ENCODE results near the gene OR3A3. TPM values are rescaled to one million over a fixed set of nuclear protein-coding genes. Genes with fewer than 3 reads are reported as not detected.
"Not testable (repeated sequence)": the region's sequence is repeated elsewhere in the genome, so short reads cannot be mapped to it uniquely, and the experiment has no call there.

The OR3A3 gene
- not detected in 2 replicates for total RNA-seq

DNA sequence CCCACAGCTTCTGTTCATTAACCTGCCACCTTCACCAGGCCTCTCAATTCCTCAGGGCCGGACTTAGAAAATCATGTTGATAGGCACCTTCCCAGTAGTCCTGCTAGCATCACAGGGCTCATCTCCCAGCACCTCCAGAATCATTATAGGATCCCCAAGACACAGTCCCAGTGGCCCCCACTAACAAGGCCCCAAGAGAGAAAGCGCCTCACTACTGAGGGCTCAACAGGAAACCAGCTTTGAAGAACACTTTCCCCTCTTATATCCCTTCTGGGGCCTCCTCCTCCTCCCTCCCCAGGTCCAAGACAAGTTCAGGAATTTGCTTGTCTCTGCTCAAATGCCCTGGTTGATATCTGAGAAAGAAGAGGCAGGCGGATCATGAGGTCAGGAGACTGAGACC lies at the start of gene OR3A3:
TSS of gene OR3A3 (plus strand) at position 301 of the 400 bp plus-strand sequence.
- DNase-seq (ENCODE audit: low read depth in 2 of 2) = no peak

DNA sequence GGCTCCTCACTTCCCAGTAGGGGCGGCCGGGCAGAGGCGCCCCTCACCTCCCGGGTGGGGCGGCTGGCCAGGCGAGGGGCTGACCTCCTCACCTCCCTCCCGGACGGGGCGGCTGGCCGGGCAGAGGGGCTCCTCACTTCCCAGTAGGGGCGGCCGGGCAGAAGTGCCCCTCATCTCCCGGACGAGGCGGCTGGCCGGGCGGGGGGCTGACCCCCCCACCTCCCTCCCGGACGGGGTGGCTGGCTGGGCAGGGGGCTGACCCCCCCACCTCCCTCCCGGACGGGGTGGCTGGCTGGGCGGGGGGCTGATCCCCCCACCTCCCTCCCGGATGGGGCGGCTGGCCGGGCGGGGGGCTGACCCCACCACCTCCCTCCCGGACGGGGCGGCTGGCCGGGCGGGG lies 40.0 kb upstream of the OR3A3 start:
- DNase-seq (ENCODE audit: low read depth in 2 of 2) = not testable (repeated sequence)

DNA sequence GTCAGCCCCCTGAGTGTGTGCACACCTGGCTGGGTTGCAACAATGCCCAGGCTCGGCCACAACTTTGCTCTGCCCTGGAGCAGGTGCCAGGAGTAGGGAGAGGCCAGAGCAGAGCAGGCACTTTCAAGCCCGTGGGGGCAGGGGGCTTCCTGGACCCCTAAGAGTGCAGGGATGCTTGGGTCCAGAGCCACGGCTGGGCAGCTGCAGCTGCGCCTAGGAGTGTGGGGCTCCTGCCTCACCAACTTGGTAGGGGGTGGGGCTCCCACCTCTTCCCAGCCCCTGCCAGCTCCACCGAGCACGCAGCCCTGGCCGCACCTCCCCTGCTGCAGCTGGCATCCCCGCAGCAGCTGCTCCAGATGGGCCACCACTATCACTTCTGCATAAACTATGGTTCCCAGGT lies 32.8 kb upstream of the OR3A3 start:
- DNase-seq (ENCODE audit: low read depth in 2 of 2) = no peak

DNA sequence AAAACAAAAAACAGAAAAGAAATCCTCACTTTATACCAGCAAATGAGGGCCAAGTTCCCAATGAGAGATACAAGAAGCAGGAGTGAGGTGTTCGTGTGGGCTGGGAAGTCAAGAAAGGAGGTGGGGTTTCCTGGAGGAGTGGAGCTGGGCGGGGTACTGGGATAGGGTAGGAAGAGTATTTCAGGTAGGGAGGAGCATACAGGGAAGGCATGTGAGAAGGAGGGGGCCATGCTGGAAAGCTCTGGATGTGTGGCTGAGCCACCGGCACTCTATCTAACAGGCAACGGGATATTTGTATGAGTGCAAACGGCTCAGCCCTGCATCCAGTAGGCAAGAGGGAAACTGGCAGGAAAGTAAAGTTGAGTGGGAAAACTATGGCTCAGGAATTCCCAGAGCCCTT lies 29.2 kb upstream of the OR3A3 start:
- DNase-seq (ENCODE audit: low read depth in 2 of 2) = no peak

DNA sequence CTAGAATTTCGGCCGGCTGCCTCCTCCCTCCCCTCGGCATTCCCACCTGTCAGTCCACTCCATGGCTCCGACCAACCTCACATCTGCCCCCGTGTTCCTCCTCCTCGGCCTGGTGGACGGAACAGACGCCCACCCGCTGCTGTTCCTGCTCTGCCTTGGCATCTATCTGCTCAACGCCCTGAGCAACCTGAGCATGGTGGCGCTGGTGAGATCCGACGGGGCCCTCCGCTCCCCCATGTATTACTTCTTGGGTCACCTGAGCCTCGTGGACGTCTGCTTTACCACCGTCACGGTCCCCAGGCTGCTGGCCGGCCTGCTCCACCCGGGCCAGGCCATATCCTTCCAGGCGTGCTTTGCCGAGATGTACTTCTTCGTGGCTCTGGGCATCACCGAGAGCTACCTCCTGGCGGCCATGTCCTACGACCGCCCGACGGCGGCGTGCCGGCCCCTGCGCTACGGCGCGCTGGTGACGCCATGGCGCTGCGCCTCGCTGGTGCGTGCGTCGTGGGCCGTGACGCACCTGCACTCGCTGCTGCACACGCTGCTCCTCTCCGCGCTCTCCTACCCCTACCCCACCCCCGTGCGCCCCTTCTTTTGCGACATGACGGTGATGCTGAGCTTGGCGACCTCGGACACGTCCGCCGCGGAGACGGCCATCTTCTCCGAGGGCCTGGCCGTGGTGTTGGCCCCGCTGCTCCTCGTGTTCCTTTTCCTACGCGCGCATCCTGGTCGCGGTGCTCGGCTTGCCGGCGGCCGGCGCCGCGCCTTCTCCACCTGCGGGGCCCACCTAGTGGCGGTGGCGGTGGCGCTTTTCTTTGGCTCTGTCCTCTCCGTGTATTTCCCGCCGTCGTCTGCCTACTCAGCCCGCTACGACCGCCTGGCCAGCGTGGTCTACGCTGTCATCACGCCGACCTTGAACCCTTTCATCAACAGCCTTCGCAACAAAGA lies 25.0 kb upstream of the OR3A3 start, which contains the start of gene OR3A2:
TSS of gene OR3A2 (minus strand) at position 440 of the 948 bp plus-strand sequence.
- DNase-seq (ENCODE audit: low read depth in 2 of 2) = no peak

DNA sequence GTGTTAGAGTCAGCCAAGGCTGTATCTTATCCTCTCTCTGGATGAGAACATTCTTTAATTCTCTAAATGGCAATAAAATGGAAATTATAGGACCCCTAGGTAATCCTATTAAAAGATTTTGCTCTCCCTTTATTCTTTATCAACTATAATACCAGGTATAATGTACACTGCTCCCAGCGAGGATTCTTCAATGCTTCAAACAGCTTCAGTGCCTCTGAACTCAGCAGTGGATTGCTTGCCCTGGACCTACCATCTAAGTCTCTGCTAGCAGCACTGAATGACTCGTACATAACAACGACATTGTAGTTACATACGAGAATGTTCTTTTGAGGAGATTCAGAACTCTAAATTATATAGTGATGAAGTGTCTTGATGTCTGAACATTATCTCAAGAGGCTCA lies 21.4 kb upstream of the OR3A3 start:
- DNase-seq (ENCODE audit: low read depth in 2 of 2) = no peak

DNA sequence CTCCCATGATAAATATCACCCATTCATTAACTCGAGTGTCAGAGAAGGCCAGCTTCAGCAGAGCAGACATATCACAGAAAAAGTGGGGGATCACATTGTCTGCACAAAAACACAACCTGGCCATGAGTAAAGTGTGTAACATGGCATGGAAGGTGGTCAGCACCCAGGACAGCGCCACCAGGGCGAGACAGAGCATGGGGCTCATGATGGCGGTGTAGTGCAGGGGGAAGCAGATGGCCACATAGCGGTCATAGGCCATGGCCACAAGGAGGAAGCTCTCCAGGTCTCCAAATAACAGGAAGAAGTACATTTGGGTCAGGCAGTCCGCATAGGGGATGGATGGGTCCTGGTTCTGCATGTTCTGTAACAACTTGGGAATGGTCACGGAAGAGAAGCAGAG lies 13.4 kb upstream of the OR3A3 start:
- not testable (repeated sequence) for DNase-seq (ENCODE audit: low read depth in 2 of 2)

DNA sequence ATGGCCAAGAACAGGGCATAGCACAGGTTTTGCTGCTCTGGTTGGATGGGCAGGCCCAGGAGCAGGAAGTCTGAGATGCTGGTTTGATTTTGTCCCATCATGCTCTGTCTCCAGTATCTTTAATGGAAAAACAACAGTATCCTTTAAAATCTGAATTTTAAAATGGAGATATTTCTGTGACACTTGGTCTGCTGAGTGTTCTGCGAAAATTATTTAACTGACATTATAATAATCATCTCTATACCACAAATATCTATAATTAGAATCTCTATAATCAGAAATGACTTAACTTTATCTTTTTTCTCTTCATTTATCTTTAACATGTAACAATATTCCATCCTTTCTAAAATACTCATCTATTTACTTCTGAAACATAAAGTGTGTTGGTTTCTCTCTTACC lies 12.9 kb upstream of the OR3A3 start, which contains the start of gene OR1E1:
TSS of gene OR1E1 (minus strand) at position 101 of the 400 bp plus-strand sequence. CDS start at position 101, 0 bp downstream.
- DNase-seq (ENCODE audit: low read depth in 2 of 2) = no peak

DNA sequence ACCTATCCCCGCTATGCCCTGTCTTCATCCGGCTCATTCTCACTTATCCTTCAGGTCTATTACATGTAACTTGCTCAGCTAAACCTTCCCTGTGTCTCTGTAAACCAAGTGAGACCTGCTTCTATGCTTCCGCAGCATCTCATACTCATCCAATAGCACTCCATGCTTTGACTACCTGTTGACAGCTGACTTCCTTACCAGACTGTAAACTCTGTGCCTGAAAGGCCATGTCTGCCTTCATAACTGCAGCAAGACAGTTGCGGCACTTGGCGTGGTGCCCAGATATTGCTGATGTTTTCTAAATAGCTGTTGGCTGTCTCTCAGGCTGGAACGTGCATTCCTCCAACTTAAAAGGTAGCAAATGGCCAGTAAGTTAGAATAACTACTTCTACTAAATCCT lies 11.1 kb upstream of the OR3A3 start:
- no peak for DNase-seq (ENCODE audit: low read depth in 2 of 2)

DNA sequence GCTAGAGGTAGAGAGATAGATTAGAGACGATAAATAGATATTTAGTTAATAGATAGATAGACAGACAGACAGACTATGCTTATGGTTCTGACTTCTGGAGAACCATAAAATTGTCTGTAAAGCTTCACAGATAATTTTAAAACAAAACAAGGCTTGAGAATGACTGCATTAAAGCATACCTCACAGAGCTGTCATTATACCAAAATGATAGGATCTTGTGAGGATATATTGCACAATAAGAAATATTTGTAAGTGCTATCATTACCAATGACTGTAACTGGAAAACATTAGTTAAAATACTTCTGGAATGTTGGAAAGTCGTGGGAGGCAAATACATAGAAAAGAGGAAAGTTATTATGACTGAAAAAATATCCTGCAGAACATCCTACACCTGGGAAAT lies 9.4 kb upstream of the OR3A3 start:
- DNase-seq (ENCODE audit: low read depth in 2 of 2) = no peak

DNA sequence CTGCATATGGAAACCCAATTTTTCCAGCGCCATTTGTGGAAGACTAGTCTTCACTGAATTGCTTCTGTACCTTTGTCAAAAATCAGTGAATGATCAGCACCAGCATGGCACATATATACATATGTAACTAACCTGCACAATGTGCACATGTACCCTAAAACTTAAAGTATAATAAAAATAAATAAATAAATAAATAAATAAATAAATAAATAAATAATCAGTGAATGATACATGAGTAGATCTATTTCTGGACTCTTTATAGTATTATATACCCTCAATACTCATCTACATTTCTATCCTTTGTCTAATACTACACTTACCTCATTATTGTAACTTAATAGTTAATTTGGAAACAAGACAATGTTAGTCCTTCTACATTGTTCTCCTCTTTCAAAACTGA lies 7.3 kb upstream of the OR3A3 start:
- not testable (repeated sequence) for DNase-seq (ENCODE audit: low read depth in 2 of 2)

DNA sequence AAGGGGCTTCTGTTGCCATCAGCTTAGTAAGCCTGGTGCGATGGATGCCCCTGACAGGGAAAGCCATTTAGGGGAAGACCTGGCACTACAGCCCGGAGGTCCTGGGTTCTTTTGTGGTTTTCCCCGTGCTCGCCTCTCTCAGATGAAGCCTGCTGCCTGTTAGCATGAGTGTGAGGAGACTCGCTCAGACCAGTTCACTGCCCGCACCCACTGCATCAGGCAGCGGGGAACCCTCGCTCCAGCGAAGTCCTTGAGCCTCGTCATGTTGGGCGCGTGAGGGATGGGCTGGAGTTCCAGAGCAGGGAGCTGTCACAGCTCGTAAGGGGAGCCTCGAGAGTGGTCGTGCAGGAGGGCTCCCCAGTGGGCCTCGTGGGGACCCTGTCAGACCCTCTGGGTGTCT lies 1.0 kb downstream of the OR3A3 start:
- not testable (repeated sequence) for DNase-seq (ENCODE audit: low read depth in 2 of 2)

DNA sequence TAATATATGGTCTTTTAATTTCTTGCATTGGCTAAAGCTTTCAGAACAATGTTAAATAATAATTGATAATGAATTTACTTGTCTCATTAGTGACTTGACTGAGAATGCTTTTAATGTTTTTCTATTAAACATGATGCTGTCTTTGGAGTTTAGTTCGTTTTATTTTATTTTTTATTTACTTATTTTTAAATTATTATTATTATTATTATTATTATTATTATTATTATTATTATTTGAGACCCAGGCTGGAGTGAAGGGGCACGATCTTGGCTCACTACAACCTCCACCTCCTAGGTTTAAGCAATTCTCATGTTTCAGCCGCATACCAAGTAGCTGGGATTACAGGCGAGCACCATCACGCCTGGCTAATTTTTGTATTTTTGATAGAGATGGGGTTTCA lies 4.4 kb downstream of the OR3A3 start:
- no peak for DNase-seq (ENCODE audit: low read depth in 2 of 2)

DNA sequence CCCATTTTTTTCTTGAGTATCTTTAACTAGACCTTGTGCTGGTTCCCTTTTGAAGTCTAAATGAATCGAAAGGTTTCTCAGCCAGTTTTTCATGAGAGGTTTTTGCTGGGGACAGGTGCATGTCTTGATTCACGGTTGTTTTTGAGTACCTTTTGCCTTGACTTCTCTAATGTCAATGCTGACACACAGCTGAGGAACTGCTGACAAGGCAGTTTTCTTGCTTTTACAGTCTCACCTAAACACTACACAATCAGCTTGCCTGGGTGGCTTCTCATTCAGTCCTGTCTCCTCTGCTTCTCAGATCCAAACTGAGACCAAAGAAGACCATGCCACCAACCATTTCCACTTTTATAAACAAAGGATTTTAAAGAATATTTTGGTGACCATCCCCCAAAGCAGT lies 7.1 kb downstream of the OR3A3 start:
- DNase-seq (ENCODE audit: low read depth in 2 of 2) = no peak

DNA sequence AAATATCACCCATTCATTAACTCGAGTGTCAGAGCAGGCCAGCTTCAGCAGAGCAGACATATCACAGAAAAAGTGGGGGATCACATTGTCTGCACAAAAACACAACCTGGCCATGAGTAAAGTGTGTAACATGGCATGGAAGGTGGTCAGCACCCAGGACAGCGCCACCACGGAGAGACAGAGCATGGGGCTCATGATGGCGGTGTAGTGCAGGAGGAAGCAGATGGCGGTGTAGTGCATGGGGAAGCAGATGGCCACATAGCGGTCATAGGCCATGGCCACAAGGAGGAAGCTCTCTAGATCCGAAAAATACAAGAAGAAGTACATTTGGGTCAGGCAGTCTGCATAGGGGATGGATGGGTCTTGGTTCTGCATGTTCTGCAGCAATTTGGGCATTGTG lies 22.0 kb downstream of the OR3A3 start:
- DNase-seq (ENCODE audit: low read depth in 2 of 2) = not testable (repeated sequence)

DNA sequence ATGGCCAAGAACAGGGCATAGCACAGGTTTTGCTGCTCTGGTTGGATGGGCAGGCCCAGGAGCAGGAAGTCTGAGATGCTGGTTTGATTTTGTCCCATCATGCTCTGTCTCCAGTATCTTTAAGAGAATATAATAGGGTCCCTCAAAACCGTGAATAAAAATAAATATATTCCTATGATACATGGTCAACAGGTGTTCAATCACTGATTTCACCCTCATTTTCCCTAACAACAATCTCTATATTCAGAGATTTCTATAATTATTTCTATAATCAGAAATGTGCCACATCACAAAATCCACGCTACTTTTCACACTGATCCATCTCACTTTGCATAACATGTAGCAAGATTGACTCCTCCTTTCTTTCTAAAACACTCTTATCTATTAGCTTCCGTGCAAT lies 22.6 kb downstream of the OR3A3 start, which contains the start of gene OR1E2:
TSS of gene OR1E2 (minus strand) at position 101 of the 400 bp plus-strand sequence. CDS start at position 101, 0 bp downstream.
- no peak for DNase-seq (ENCODE audit: low read depth in 2 of 2)

DNA sequence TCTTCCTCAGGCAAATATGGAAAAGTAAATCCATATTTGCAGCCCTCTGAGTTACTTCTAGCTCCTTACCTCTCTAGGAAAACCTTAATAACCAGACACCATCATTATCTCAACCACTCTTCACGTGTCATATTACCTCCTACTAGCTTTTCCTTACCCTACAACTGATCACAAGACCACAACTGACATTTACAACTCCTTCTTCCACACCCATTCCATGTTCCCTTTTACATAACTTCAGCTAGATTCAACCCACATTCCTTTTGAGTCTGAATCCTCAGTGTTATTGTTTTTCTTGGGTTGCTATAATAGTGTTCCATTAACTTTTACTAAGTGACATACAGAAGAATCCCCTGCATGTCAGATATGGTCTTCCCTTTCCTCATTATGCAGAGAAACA lies 27.2 kb downstream of the OR3A3 start:
- no peak for DNase-seq (ENCODE audit: low read depth in 2 of 2)

DNA sequence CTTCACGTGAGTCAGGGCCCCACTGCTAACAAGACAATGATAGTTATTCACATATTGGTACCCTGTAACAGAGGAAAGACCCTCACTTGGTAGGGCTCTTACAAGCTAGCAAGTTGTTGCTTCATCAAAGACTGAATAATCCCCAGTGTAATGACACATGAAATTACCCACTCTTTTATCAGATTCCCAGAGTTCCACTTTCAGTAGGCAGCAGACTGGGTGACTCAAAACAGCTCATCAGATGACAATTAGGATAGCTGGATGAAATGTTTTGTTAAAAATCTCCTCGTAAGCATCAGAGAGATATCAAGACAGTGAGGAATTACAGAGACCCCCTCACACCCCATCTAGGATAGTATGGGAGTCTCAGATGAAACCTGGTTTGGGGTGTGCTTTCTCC lies 29.3 kb downstream of the OR3A3 start:
- no peak for DNase-seq (ENCODE audit: low read depth in 2 of 2)

DNA sequence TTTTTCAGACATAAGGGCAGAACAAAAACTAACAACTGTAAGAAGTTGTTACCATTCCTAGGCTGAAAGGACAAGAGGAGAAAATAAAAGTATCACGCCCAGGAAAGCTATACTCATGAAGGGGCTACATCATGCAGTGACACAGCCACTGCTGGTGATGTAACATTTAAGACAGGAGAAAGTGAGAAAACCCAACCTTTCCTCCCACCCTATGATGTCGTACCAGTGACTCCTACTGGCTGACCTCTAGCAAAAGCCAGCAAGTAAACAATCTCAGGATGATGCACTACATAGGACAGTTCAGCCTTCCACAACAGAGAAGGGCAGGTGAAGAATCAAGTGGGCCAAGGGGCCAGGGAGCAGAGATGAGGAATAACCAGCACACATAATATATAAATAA lies 36.5 kb downstream of the OR3A3 start:
- DNase-seq (ENCODE audit: low read depth in 2 of 2) = no peak

DNA sequence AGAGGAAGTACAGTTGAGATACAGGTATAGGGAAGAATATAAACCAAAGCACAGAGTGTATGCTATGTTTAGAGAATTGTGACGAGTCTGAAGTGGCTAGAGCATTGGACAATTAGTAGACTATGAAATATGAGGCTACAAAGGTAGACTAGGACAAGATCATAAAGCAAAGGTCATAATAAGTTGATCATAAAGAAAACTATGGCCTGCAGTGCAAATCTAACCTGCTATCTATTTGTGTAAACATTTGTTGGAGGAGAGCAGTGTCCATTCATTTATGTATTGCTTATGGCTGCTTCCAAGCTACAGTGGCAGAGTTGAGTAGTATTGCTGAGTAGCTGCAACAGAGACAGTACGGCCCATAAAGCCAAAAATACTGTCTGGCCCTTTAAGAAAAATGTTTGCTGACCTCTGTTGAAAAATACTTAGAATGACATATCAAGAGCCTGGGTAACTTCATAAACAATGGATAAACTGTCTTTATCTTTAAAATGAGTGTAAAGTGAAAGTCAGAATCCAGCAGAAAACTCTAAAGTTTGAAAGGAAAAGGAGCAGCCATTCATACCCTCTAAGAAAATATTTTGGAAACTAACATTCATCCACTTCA lies 37.0 kb downstream of the OR3A3 start:
- DNase-seq (ENCODE audit: low read depth in 2 of 2) = no peak

DNA sequence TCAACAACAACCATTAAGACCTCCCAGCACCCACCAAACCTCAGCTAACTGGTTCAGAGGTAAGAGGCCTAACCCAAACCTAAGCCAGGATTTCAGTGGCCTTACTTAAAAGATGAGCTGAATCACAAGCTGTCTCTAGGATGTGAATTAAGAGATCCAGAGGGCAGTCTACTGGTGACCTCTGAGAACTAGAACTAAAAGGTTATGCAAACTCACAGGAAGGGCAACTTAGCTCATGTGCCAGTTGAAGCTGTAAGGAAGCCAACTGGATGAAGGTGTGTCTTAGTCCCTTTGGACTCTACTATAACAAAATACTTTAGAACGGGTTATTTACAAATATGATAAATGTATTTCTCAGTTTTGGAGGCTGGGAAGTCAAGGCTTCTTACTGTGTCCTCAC lies 55.2 kb downstream of the OR3A3 start:
- not testable (repeated sequence) for DNase-seq (ENCODE audit: low read depth in 2 of 2)

DNA sequence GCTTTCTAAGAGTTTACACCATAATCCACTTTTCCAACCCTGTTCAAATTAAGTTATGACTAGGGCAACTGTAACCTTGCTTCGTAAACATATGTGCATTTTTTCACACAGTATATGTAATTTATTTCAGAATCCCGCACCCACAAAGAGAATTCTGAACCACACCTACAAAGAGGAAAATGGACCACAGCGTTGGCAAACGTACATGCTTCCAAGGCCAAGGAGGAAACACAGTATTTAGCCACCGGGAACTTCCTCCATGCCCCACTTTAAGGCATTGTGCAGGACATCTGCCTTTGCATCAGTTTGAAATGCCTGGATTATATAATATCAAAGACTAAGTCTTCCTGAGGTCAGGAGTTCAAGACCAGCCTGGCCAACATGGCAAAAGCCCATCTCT lies 58.4 kb downstream of the OR3A3 start:
- no peak for DNase-seq (ENCODE audit: low read depth in 2 of 2)

DNA sequence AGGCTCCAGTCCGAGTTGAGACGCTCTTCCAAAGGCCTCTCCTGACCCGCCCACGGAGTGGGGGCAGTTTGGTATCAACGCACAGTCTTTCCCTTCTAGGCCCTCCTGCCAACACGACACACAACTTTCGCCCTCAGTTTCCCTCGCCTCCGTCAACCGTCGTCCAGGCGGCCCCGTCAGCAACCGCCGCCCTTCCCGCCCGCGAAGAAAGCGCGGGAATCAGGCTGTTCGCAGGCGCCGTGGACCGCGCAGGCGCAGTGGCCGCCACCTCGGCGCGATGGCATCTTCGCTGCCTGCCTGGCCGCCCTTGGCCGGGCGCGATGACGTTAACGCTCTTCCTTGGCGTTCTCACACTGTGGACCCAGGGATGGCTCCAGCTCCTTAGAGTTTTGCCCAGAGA lies 60.4 kb downstream of the OR3A3 start, which contains the start of gene SPATA22:
TSS of gene SPATA22 (minus strand) at position 221 of the 400 bp plus-strand sequence. CDS start 2,494 bp downstream, outside the sequence.
- no peak for DNase-seq (ENCODE audit: low read depth in 2 of 2)

All from dermis microvascular lymphatic vessel endothelial cell (primary cell).